HepG2 (cell line): ENCODE measurements around the gene FNDC4. TPM values are rescaled to one million over a fixed set of nuclear protein-coding genes. Genes with fewer than 3 reads are reported as not detected.
A peak's percentile ranks its signal among the peaks of the same experiment; 100 is the strongest.

ENCODE experiments used
- ATAC-seq: fragments of 200-7000 bp; cut with Tn5 transposase; 3 replicates; pipeline ENCODE4 v1.9.1; 2020; ENCODE audit warnings: mild to moderate bottlenecking, moderate library complexity
- BruUV-seq: library from RNA; stranded (reverse); fragments of 400-500 nt; replicated peaks from 2 replicates; lab custom pipeline; 2021; lab: Mats Ljungman, UMichigan
- CTCF ChIA-PET: fragments of 300-600 bp; formaldehyde crosslinking; extraction: SDS; loops from one replicate; lab custom pipeline; 2021; ENCODE audit warnings: low total read pairs, inconsistent platforms, low intra/inter-chr PET ratio; lab: Yijun Ruan, JAX
- POLR2A ChIA-PET: fragments of 350-600 bp; sonication (Branson Sonifier 250); formaldehyde crosslinking; loops from one replicate; lab custom pipeline; 2020; ENCODE audit warnings: antibody characterized with exemption, inconsistent platforms; lab: Yijun Ruan, JAX
- DNase-seq: peaks from one replicate; pipeline ENCODE4 v3.0.0-alpha.2; 2015; ENCODE audit warnings: low spot score
- FAIRE-seq: peaks from 3 replicates; lab custom pipeline; 2011; peaks lifted over from hg19 to GRCh38; lab: Jason Lieb, UNC
- H2AFZ ChIP-seq: one replicate; pipeline ENCODE4 v1.6.1; 2011; ENCODE audit warnings: low read length, inconsistent platforms
- H3K27ac ChIP-seq: fragments of 300-600 bp; 3 replicates; pipeline ENCODE4 v1.8.0; 2011; ENCODE audit warnings: mixed run types, mild to moderate bottlenecking, mixed read lengths, low read length, inconsistent platforms; ENCODE audit not compliant: insufficient read depth; ENCODE audit errors: extremely low read length
- H3K27me3 ChIP-seq, 2 experiments: fragments of 200-600 bp in 1 of 2; 2 replicates in 1 of 2; 3 replicates in 1 of 2; pipeline versions ENCODE4 v1.6.0 to v1.8.0; 2011; ENCODE audit warnings: low read length in 2 of 2, mild to moderate bottlenecking in 2 of 2, moderate library complexity in 2 of 2, inconsistent platforms in 1 of 2; ENCODE audit not compliant: insufficient read depth in 2 of 2, control insufficient read depth in 1 of 2
- H3K36me3 ChIP-seq, 2 experiments: fragments of 200-600 bp in 1 of 2; replicated peaks in 1 of 2; 2 replicates in 1 of 2; 3 replicates in 1 of 2; pipeline versions ENCODE4 v1.5.1 to v1.8.0; 2011; ENCODE audit warnings: low read length in 2 of 2, inconsistent platforms in 1 of 2; ENCODE audit not compliant: insufficient read depth in 2 of 2, control insufficient read depth in 1 of 2
- H3K4me1 ChIP-seq: 2 replicates; pipeline ENCODE4 v1.5.1; 2012; ENCODE audit warnings: low read length, inconsistent platforms; ENCODE audit not compliant: insufficient read depth
- H3K4me2 ChIP-seq: 2 replicates; pipeline ENCODE4 v1.6.0; 2011; ENCODE audit warnings: low read depth, low read length, inconsistent platforms
- H3K4me3 ChIP-seq, 3 experiments: fragments of 200-600 bp in 1 of 3; sonication (generic), shearing (Covaris generic) in 1 of 3; replicated peaks in 1 of 3; 2 replicates each; pipeline ENCODE4 v1.5.1; 2011 to 2016; ENCODE audit warnings: low read length in 3 of 3, inconsistent platforms in 2 of 3, low read depth in 2 of 3, mild to moderate bottlenecking in 2 of 3, control low read depth in 1 of 3, mixed read lengths in 1 of 3; ENCODE audit not compliant: insufficient read depth in 1 of 3
- H3K79me2 ChIP-seq: one replicate; pipeline ENCODE4 v1.6.1; 2011; ENCODE audit warnings: low read length, inconsistent platforms; ENCODE audit not compliant: insufficient read depth
- H3K9ac ChIP-seq: 2 replicates; pipeline ENCODE4 v1.6.0; 2011; ENCODE audit warnings: mild to moderate bottlenecking, low read depth, low read length, inconsistent platforms; ENCODE audit not compliant: insufficient read depth
- H3K9me3 ChIP-seq: 2 replicates; pipeline ENCODE4 v1.5.1; 2012; ENCODE audit warnings: mild to moderate bottlenecking, low read length
- H4K20me1 ChIP-seq: 2 replicates; pipeline ENCODE4 v1.6.0; 2011; ENCODE audit warnings: inconsistent platforms, mild to moderate bottlenecking, low read length, moderate library complexity; ENCODE audit not compliant: insufficient read depth
- BHLHE40 ChIP-seq: IDR thresholded peaks from 2 replicates; pipeline ENCODE4 v1.6.1; 2011; ENCODE audit warnings: low read length, improper control_type of control experiment
- CCAR2 ChIP-seq: fragments of 200-400 bp; formaldehyde crosslinking; optimal IDR thresholded peaks from 2 replicates; pipeline ENCODE3; 2018; ENCODE audit warnings: low read depth, mild to moderate bottlenecking, low read length, moderate library complexity
- DMAP1 ChIP-seq: IDR thresholded peaks from 2 replicates; pipeline ENCODE4 v1.6.1; 2016
- HIC2 ChIP-seq: sonication (generic); formaldehyde crosslinking; IDR thresholded peaks from 2 replicates; pipeline ENCODE4 v1.9.0; 2022; ENCODE audit warnings: low read depth, missing genetic modification reagents
- MAZ ChIP-seq, 2 experiments: sonication (generic) in 1 of 2; formaldehyde crosslinking in 1 of 2; IDR thresholded peaks; 2 replicates each; pipeline versions ENCODE4 v1.5.0 to v1.6.1; 2012 to 2020; ENCODE audit warnings: low read depth in 2 of 2, mild to moderate bottlenecking in 2 of 2, borderline replicate concordance in 1 of 2, improper control_type of control experiment in 1 of 2, low read length in 1 of 2, missing genetic modification reagents in 1 of 2, moderate library complexity in 1 of 2
- MTF1 ChIP-seq: sonication (generic); formaldehyde crosslinking; IDR thresholded peaks from 2 replicates; pipeline ENCODE4 v1.5.0; 2020; ENCODE audit warnings: missing genetic modification reagents
- THYN1 ChIP-seq: sonication (generic); formaldehyde crosslinking; IDR thresholded peaks from 2 replicates; pipeline ENCODE4 v1.8.1; 2023; ENCODE audit warnings: low read depth, mild to moderate bottlenecking, moderate library complexity, missing genetic modification reagents, borderline replicate concordance
- TRAFD1 ChIP-seq: sonication (generic); formaldehyde crosslinking; IDR thresholded peaks from 2 replicates; pipeline ENCODE4 v1.5.1; 2020; ENCODE audit warnings: missing genetic modification reagents, mild to moderate bottlenecking, borderline replicate concordance
- ZFY ChIP-seq: sonication (generic); formaldehyde crosslinking; IDR thresholded peaks from 2 replicates; pipeline ENCODE4 v1.4.0; 2020; ENCODE audit warnings: missing genetic modification reagents
- ZNF205 ChIP-seq: IDR thresholded peaks from 2 replicates; pipeline ENCODE4 v1.6.1; 2018; ENCODE audit warnings: missing biosample characterization, missing genetic modification reagents
- ZNF33B ChIP-seq: sonication (generic); formaldehyde crosslinking; IDR thresholded peaks from 2 replicates; pipeline ENCODE4 v1.5.1; 2020; ENCODE audit warnings: mild to moderate bottlenecking, missing genetic modification reagents
- ZNF816 ChIP-seq: sonication (generic); formaldehyde crosslinking; IDR thresholded peaks from 2 replicates; pipeline ENCODE4 v1.8.0; 2022; ENCODE audit warnings: missing genetic modification reagents, mild to moderate bottlenecking, borderline replicate concordance
- WGBS: methylation state at CpG from one replicate; pipeline ENCODE4 v1.1.6; 2017; ENCODE audit warnings: low lambda C conversion rate; 5-methylcytosine and 5-hydroxymethylcytosine counted together
- in situ Hi-C: cut with HindIII; loops from 2 replicates; pipeline ENCODE4 v1.10.0; 2017; ENCODE audit warnings: low pct_unique_long_range_greater_than_20kb; ENCODE audit not compliant: extremely low pct_ligation_motif_present
- intact Hi-C: fragments of 100-400 bp; cut with micrococcal nuclease; formaldehyde crosslinking; loops from one replicate; pipeline ENCODE4 v1.10.0; 2022; ENCODE audit not compliant: unreplicated experiment
- polyA plus RNA-seq, 8 experiments: library from polyadenylated mRNA; depleted of rRNA in 3 of 8; stranded (reverse) in 7 of 8; unstranded in 1 of 8; fragments of >200 nt; fragmentation: Illumina TruSeq in 4 of 8; extraction: Trizol in 4 of 8; gene quantifications; 2 replicates each; pipeline versions ENCODE4 v1.2.1 to v1.2.3, GENCODE V29; 2011 to 2016; ENCODE audit warnings: low read depth in 4 of 8, missing spikeins in 1 of 8, mixed read lengths in 1 of 8; ENCODE audit not compliant: insufficient read depth in 1 of 8
- total RNA-seq, 5 experiments: library from RNA; depleted of rRNA; stranded (reverse); fragments of >200 nt; fragmentation: Illumina TruSeq; extraction: Trizol; gene quantifications; 2 replicates each; pipeline ENCODE4 v1.2.3, GENCODE V29; 2016; ENCODE audit warnings: low read depth in 1 of 5
- TF ChIP-seq, protein P1 (sequence below): sonication (generic); formaldehyde crosslinking; IDR thresholded peaks from 2 replicates; pipeline ENCODE4 v1.4.0; 2020; ENCODE audit warnings: missing genetic modification reagents, borderline replicate concordance
- TF ChIP-seq, protein P2 (sequence below): sonication (generic); formaldehyde crosslinking; IDR thresholded peaks from 2 replicates; pipeline ENCODE4 v1.9.0; 2021; ENCODE audit warnings: missing genetic modification reagents, borderline replicate concordance

Gene FNDC4
- total and polyA plus RNA-seq, 2 of the 13 experiments (the other 11 are each of a cell fraction or from before 2014, with no cell fraction given) = 9.0 to 17.4 TPM

GRCh38 chr2:27496357-27497287 is 1.6 kb upstream of the FNDC4 start, which contains the start of gene GCKR:
Gene GCKR, plus strand, starts transcription at chr2:27496839. Its CDS starts 66 bp downstream, at chr2:27496905.
- FAIRE-seq (peak; percentile 86), DNase-seq (peak; percentile 85), ATAC-seq (peak; percentile 88)
- H3K36me3 ChIP-seq = no peaks in the 10 kb centered on the region
- intact Hi-C loops = loop anchor here (5.0 kb wide), 1 partner anchor 86 kb away; the partner anchor contains the start of gene ZNF512
- in situ Hi-C loops = no loop called here
- H3K4me1 ChIP-seq = peaks cover 54% of the 10 kb centered on the region
- H3K9me3 ChIP-seq = no peaks in the 10 kb centered on the region
- H3K4me3 ChIP-seq = peak within 1 kb of the TSS; percentile 81 to 85 (median 83)
- TSS peak; percentile 74 for BruUV-seq
- no peaks in the 10 kb centered on the region for H3K79me2 ChIP-seq
- H3K27ac ChIP-seq = peak within 1 kb of the TSS; percentile 86
- POLR2A ChIA-PET = interaction anchor here (0.9 to 1.5 kb wide), 3 partner anchors 11 to 119 kb away, joined by 3 to 8 read pairs (median 4); partner anchors contain the start of gene ZNF512
- peak within 1 kb of the TSS; percentile 95 for H3K4me2 ChIP-seq
- 3% methylated on average over 12 of the region's 12 CpGs for WGBS
- no peaks in the 10 kb centered on the region for H4K20me1 ChIP-seq
- H3K9ac ChIP-seq = peak within 1 kb of the TSS; percentile 74
- CTCF ChIA-PET = no interaction called here
- H2AFZ ChIP-seq = peak within 1 kb of the TSS; percentile 0
- no peaks in the 10 kb centered on the region for H3K27me3 ChIP-seq
- TF ChIP-seq ZFY (CRISPR knock-in tag) (peak; percentile 91), CCAR2 (no peak), BHLHE40 (peak; percentile 38; the same call in 1 of the 2 replicates), ZNF33B (CRISPR knock-in tag) (no peak), MAZ (IDR thresholded peaks at IDR 0.05; ENCODE audit: borderline replicate concordance, low read depth, low read length) (peak; percentile 30; the same call in 1 of the 2 replicates), MAZ (CRISPR knock-in tag; IDR thresholded peaks at IDR 0.05; ENCODE audit: low read depth) (peak; percentile 79), ZNF816 (peak; percentile 94; the same call in 1 of the 2 replicates), THYN1 (CRISPR knock-in tag) (no peak), MTF1 (CRISPR knock-in tag) (0 out of 2 replicates have a peak, but pooled peaks have one; percentile 21), DMAP1 (peak; percentile 64), TRAFD1 (CRISPR knock-in tag) (no peak), ZNF205 (CRISPR knock-in tag) (peak; percentile 54; the same call in 1 of the 2 replicates), HIC2 (CRISPR knock-in tag) (peak; percentile 85)
- TF ChIP-seq, protein P1, sequence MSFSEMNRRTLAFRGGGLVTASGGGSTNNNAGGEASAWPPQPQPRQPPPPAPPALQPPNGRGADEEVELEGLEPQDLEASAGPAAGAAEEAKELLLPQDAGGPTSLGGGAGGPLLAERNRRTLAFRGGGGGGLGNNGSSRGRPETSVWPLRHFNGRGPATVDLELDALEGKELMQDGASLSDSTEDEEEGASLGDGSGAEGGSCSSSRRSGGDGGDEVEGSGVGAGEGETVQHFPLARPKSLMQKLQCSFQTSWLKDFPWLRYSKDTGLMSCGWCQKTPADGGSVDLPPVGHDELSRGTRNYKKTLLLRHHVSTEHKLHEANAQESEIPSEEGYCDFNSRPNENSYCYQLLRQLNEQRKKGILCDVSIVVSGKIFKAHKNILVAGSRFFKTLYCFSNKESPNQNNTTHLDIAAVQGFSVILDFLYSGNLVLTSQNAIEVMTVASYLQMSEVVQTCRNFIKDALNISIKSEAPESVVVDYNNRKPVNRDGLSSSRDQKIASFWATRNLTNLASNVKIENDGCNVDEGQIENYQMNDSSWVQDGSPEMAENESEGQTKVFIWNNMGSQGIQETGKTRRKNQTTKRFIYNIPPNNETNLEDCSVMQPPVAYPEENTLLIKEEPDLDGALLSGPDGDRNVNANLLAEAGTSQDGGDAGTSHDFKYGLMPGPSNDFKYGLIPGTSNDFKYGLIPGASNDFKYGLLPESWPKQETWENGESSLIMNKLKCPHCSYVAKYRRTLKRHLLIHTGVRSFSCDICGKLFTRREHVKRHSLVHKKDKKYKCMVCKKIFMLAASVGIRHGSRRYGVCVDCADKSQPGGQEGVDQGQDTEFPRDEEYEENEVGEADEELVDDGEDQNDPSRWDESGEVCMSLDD (CRISPR knock-in tag) = 0 out of 2 replicates have a peak, but pooled peaks have one; percentile 60
- TF ChIP-seq, protein P2, sequence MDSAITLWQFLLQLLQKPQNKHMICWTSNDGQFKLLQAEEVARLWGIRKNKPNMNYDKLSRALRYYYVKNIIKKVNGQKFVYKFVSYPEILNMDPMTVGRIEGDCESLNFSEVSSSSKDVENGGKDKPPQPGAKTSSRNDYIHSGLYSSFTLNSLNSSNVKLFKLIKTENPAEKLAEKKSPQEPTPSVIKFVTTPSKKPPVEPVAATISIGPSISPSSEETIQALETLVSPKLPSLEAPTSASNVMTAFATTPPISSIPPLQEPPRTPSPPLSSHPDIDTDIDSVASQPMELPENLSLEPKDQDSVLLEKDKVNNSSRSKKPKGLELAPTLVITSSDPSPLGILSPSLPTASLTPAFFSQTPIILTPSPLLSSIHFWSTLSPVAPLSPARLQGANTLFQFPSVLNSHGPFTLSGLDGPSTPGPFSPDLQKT = no peak
